Endodermal cell (in vitro differentiated cells): Measurements from ENCODE around the gene RAB42. TPM values are rescaled to one million over a fixed set of nuclear protein-coding genes. Genes with fewer than 3 reads are reported as not detected.

Experiments used
- DNase-seq: peaks from one replicate; pipeline ENCODE4 v3.0.0-alpha.2; 2017
- H3K27ac ChIP-seq: 2 replicates; pipeline ENCODE4 v1.5.1; 2013; ENCODE audit warnings: mild to moderate bottlenecking, low read depth, low read length, moderate library complexity
- H3K27me3 ChIP-seq: 2 replicates; pipeline ENCODE4 v1.6.1; 2013; ENCODE audit warnings: mild to moderate bottlenecking, low read length, moderate library complexity; ENCODE audit not compliant: insufficient read depth, control insufficient read depth, poor library complexity, severe bottlenecking
- H3K36me3 ChIP-seq: 2 replicates; pipeline ENCODE4 v1.7.0; 2013; ENCODE audit warnings: mild to moderate bottlenecking, low read length, moderate library complexity; ENCODE audit not compliant: control insufficient read depth, insufficient read depth
- H3K4me1 ChIP-seq: one replicate; pipeline ENCODE4 v1.7.0; 2013; ENCODE audit warnings: low read length; ENCODE audit not compliant: control insufficient read depth, insufficient read depth
- H3K4me3 ChIP-seq: 2 replicates; pipeline ENCODE4 v1.5.1; 2013; ENCODE audit warnings: mild to moderate bottlenecking, low read length, moderate library complexity
- H3K9ac ChIP-seq: 2 replicates; pipeline ENCODE4 v1.6.1; 2013; ENCODE audit warnings: mild to moderate bottlenecking, low read length, moderate library complexity; ENCODE audit not compliant: poor library complexity, severe bottlenecking; ENCODE audit errors: extremely low read depth
- H3K9me3 ChIP-seq: 2 replicates; pipeline ENCODE4 v1.6.1; 2013; ENCODE audit warnings: mild to moderate bottlenecking, low read length, moderate library complexity; ENCODE audit not compliant: control insufficient read depth
- H3K27ac Mint-ChIP-seq: 2 replicates; pipeline ENCODE4 v1.8.0; 2020; ENCODE audit warnings: mixed read lengths
- H3K27me3 Mint-ChIP-seq: 2 replicates; pipeline ENCODE4 v1.8.0; 2021; ENCODE audit warnings: mild to moderate bottlenecking, mixed read lengths; ENCODE audit not compliant: insufficient read depth
- H3K36me3 Mint-ChIP-seq: 2 replicates; pipeline ENCODE4 v1.8.0; 2020; ENCODE audit warnings: low read depth, mixed read lengths
- H3K4me1 Mint-ChIP-seq: 2 replicates; pipeline ENCODE4 v1.8.0; 2020; ENCODE audit warnings: mixed read lengths
- H3K4me3 Mint-ChIP-seq: 2 replicates; pipeline ENCODE4 v1.8.0; 2020; ENCODE audit warnings: mild to moderate bottlenecking, moderate library complexity, mixed read lengths
- H3K9me3 Mint-ChIP-seq: 2 replicates; pipeline ENCODE4 v1.8.0; 2020; ENCODE audit warnings: mild to moderate bottlenecking, mixed read lengths
- CTCF ChIP-seq: fragments of 200-600 bp; sonication (generic); conservative IDR thresholded peaks from 2 replicates; pipeline ENCODE4 v1.5.0; 2021; ENCODE audit warnings: antibody characterized with exemption, mild to moderate bottlenecking
- WGBS, 2 experiments: methylation state at CpG; one replicate each; pipeline versions ENCODE4 v1.1.5 to v1.1.7; 2013; ENCODE audit warnings: missing lambda C conversion rate in 2 of 2, mixed read lengths in 1 of 2; ENCODE audit not compliant: insufficient coverage in 1 of 2, insufficient read length in 1 of 2; 5-methylcytosine and 5-hydroxymethylcytosine counted together
- total RNA-seq, 2 donors: library from RNA; stranded (reverse); fragmentation: NEBNext Ultra II Directional in 1 of 2; extraction: Animal tissue kit (Norgen Biotek cat#: 25700) in 1 of 2; gene quantifications; 2 replicates in 1 of 2; 3 replicates in 1 of 2; pipeline ENCODE4 v1.2.1, GENCODE V29; 2021

RAB42 gene
- total RNA-seq, 2 donors from 2014 or later: 2.1 to 3.0 TPM

- Histone ChIP-seq H3K9me3 (no peaks in the 10 kb centered on the region), H3K27me3 (peaks cover 2% of the 10 kb centered on the region), H3K9ac (no peak overlapping the region), H3K4me1 (no peaks in the 10 kb centered on the region), H3K36me3 (peaks cover 52% of the 10 kb centered on the region), H3K4me3 (no peak overlapping the region), H3K27ac (no peak overlapping the region)
- Mint-ChIP-seq H3K27ac (no peak overlapping the region), H3K9me3 (no peaks in the 10 kb centered on the region), H3K27me3 (peaks cover 3% of the 10 kb centered on the region), H3K4me1 (peaks cover 16% of the 10 kb centered on the region), H3K4me3 (no peak overlapping the region), H3K36me3 (peaks cover 50% of the 10 kb centered on the region)
- no peak for DNase-seq
- no peak for TF ChIP-seq CTCF
- 86 to 88% methylated on average over 1 of the region's 1 CpG for WGBS, 2 experiments
Observed at GRCh38 chr1:28577052-28577678, 14.9 kb upstream of the RAB42 start.

GRCh38 chr1:28577738-28578536 is 14.1 kb upstream of the RAB42 start:
- Mint-ChIP-seq H3K4me3 (no peak overlapping the region), H3K27me3 (peaks cover 7% of the 10 kb centered on the region), H3K36me3 (peaks cover 50% of the 10 kb centered on the region), H3K27ac (no peak overlapping the region), H3K4me1 (peaks cover 20% of the 10 kb centered on the region), H3K9me3 (no peaks in the 10 kb centered on the region)
- TF ChIP-seq CTCF: no peak
- no peaks in the 10 kb centered on the region for H3K4me1 ChIP-seq
- H3K36me3 ChIP-seq: peaks cover 52% of the 10 kb centered on the region
- DNase-seq: no peak
- H3K27me3 ChIP-seq: peaks cover 6% of the 10 kb centered on the region
- no peak overlapping the region for H3K27ac ChIP-seq
- WGBS, 2 experiments: 94 to 100% methylated on average over 5 to 6 of the region's 6 CpGs
- no peaks in the 10 kb centered on the region for H3K9me3 ChIP-seq
- H3K4me3 ChIP-seq: no peak overlapping the region
- H3K9ac ChIP-seq: no peak overlapping the region

GRCh38 chr1:28578696-28579218 is 13.3 kb upstream of the RAB42 start:
- H3K9me3 Mint-ChIP-seq: no peaks in the 10 kb centered on the region
- H3K27ac Mint-ChIP-seq: peak overlapping the region; percentile 69
- H3K4me1 Mint-ChIP-seq: peaks cover 20% of the 10 kb centered on the region
- Histone ChIP-seq H3K4me3 (peak overlapping the region; percentile 93), H3K27ac (no peak overlapping the region), H3K27me3 (peaks cover 6% of the 10 kb centered on the region), H3K4me1 (no peaks in the 10 kb centered on the region), H3K9ac (no peak overlapping the region), H3K9me3 (no peaks in the 10 kb centered on the region), H3K36me3 (peaks cover 47% of the 10 kb centered on the region)
- peaks cover 7% of the 10 kb centered on the region for H3K27me3 Mint-ChIP-seq
- no peak overlapping the region for H3K4me3 Mint-ChIP-seq
- DNase-seq: no peak
- peaks cover 45% of the 10 kb centered on the region for H3K36me3 Mint-ChIP-seq
- 88 to 92% methylated on average over 6 of the region's 6 CpGs for WGBS, 2 experiments
- no peak for TF ChIP-seq CTCF
